GM23338 (cell line): ENCODE measurements around the gene PSIP1. TPM values are rescaled to one million over a fixed set of nuclear protein-coding genes. Genes with fewer than 3 reads are reported as not detected.
A peak's percentile ranks its signal among the peaks of the same experiment; 100 is the strongest.

Experiments used
- ATAC-seq: fragments of 200-7000 bp; cut with Tn5 transposase; 3 replicates; pipeline ENCODE4 v1.9.1; 2020
- DNase-seq: peaks from one replicate; pipeline ENCODE4 v3.0.0-alpha.2; 2015; ENCODE audit warnings: low spot score
- H2AFZ ChIP-seq: fragments of 200-600 bp; sonication (generic); 2 replicates; pipeline ENCODE4 v1.8.0; 2016; ENCODE audit warnings: antibody characterized with exemption, mild to moderate bottlenecking, moderate library complexity
- H3F3A ChIP-seq: fragments of 200-600 bp; sonication (generic); replicated peaks from 2 replicates; pipeline ENCODE4 v1.8.0; 2017; ENCODE audit warnings: antibody characterized with exemption, mixed run types, low read depth
- H3K27ac ChIP-seq: fragments of 200-600 bp; sonication (generic); 2 replicates; pipeline ENCODE4 v1.6.1; 2016; ENCODE audit warnings: low read depth
- H3K27me3 ChIP-seq: fragments of 200-600 bp; sonication (generic); 2 replicates; pipeline ENCODE4 v1.8.0; 2016; ENCODE audit warnings: mild to moderate bottlenecking, mixed run types, moderate library complexity; ENCODE audit not compliant: insufficient read depth
- H3K36me3 ChIP-seq: fragments of 200-600 bp; sonication (generic); 2 replicates; pipeline ENCODE4 v1.8.0; 2016; ENCODE audit warnings: mild to moderate bottlenecking; ENCODE audit not compliant: insufficient read depth
- H3K4me1 ChIP-seq: fragments of 200-600 bp; sonication (generic); 2 replicates; pipeline ENCODE4 v1.8.0; 2016; ENCODE audit warnings: mild to moderate bottlenecking, moderate library complexity; ENCODE audit not compliant: insufficient read depth
- H3K4me2 ChIP-seq: fragments of 200-600 bp; sonication (generic); 2 replicates; pipeline ENCODE4 v1.7.1; 2017; ENCODE audit warnings: mixed run types
- H3K4me3 ChIP-seq: fragments of 200-600 bp; sonication (generic); 2 replicates; pipeline ENCODE4 v1.6.1; 2016; ENCODE audit warnings: mixed run types
- H3K79me2 ChIP-seq: fragments of 200-600 bp; sonication (generic); replicated peaks from 2 replicates; pipeline ENCODE4 v1.8.0; 2017; ENCODE audit warnings: mild to moderate bottlenecking; ENCODE audit not compliant: insufficient read depth
- H3K9me2 ChIP-seq: fragments of 200-600 bp; sonication (generic); 2 replicates; pipeline ENCODE4 v1.8.0; 2017; ENCODE audit not compliant: insufficient read depth
- H4K20me1 ChIP-seq: fragments of 200-600 bp; sonication (generic); replicated peaks from 2 replicates; pipeline ENCODE4 v1.8.0; 2017; ENCODE audit warnings: mild to moderate bottlenecking; ENCODE audit not compliant: insufficient read depth
- H3K27ac Mint-ChIP-seq: 2 replicates; pipeline ENCODE4 v1.8.0; 2020; ENCODE audit warnings: inconsistent platforms, mild to moderate bottlenecking, moderate library complexity, mixed read lengths
- H3K27me3 Mint-ChIP-seq: 3 replicates; pipeline ENCODE4 v1.8.0; 2022; ENCODE audit warnings: low read depth, mild to moderate bottlenecking, moderate library complexity, mixed read lengths, inconsistent platforms; ENCODE audit not compliant: insufficient read depth, poor library complexity
- H3K36me3 Mint-ChIP-seq: 3 replicates; pipeline ENCODE4 v1.8.0; 2021; ENCODE audit warnings: low read depth, mild to moderate bottlenecking, inconsistent platforms, moderate library complexity, mixed read lengths
- H3K4me1 Mint-ChIP-seq: 3 replicates; pipeline ENCODE4 v1.8.0; 2020; ENCODE audit warnings: mild to moderate bottlenecking, inconsistent platforms, mixed read lengths
- H3K4me3 Mint-ChIP-seq: 3 replicates; pipeline ENCODE4 v1.8.0; 2021; ENCODE audit warnings: moderate library complexity, mild to moderate bottlenecking, inconsistent platforms, mixed read lengths
- H3K9me3 Mint-ChIP-seq: 3 replicates; pipeline ENCODE4 v1.8.0; 2020; ENCODE audit warnings: moderate library complexity, mild to moderate bottlenecking, inconsistent platforms, mixed read lengths
- JUNB ChIP-seq: IDR thresholded peaks from one replicate; pipeline ENCODE4 v1.6.1; 2016; ENCODE audit warnings: antibody characterized with exemption; ENCODE audit not compliant: unreplicated experiment
- REST ChIP-seq: IDR thresholded peaks from one replicate; pipeline ENCODE4 v1.6.1; 2018; ENCODE audit warnings: antibody characterized with exemption; ENCODE audit not compliant: unreplicated experiment
- polyA plus RNA-seq: library from polyadenylated mRNA; unstranded; fragments of >200 nt; fragmentation: Nextera tagmentation; extraction: Ambion mirVana; gene quantifications from 2 replicates; pipeline ENCODE4 v1.2.1, GENCODE V29; 2016
- total RNA-seq: library from RNA; depleted of rRNA; stranded (reverse); fragments of >200 nt; shearing (Covaris generic); gene quantifications from 2 replicates; pipeline ENCODE4 v1.2.3, GENCODE V29; 2014

PSIP1 gene
- total and polyA plus RNA-seq, 2 experiments from 2014 or later: 332 to 989 TPM

DNA sequence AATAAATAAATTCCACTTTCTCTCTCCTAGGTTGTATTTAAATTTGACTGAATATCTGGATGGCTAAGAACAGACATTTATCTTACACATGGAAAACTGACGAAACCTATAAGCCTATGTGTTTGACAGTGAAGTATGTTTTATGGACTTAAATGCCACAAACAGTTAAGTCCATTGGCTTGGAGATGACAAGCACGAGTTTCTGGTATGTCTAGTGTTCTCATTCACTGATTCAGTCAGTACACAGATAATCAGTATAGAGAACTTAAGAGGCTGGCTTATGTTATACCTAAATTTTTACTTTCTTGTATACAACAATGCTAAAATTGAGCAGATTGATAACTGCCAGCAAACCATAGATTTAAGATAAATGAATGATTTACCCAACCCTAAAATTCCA, 49.2 kb downstream of the PSIP1 start:
- no peak overlapping the region for H3K4me2 ChIP-seq
- peaks cover 54% of the 10 kb centered on the region; the same call in 1 of the 2 replicates for H3K36me3 ChIP-seq
- no peak overlapping the region for H3K4me3 ChIP-seq
- H3K9me2 ChIP-seq: no peaks in the 10 kb centered on the region
- Mint-ChIP-seq H3K27me3 (peaks cover 8% of the 10 kb centered on the region), H3K9me3 (no peaks in the 10 kb centered on the region), H3K27ac (no peak overlapping the region), H3K4me3 (no peak overlapping the region), H3K36me3 (peaks cover 74% of the 10 kb centered on the region; the same call in 2 of the 3 replicates), H3K4me1 (no peaks in the 10 kb centered on the region)
- no peak overlapping the region for H2AFZ ChIP-seq
- DNase-seq: no peak
- H3K27me3 ChIP-seq: no peaks in the 10 kb centered on the region
- H3F3A ChIP-seq: peaks cover 37% of the 10 kb centered on the region
- H3K79me2 ChIP-seq: no peaks in the 10 kb centered on the region
- no peaks in the 10 kb centered on the region for H4K20me1 ChIP-seq
- no peak for ATAC-seq
- H3K4me1 ChIP-seq: no peaks in the 10 kb centered on the region
- H3K27ac ChIP-seq: peak overlapping the region; percentile 15; the same call in 1 of the 2 replicates
- TF ChIP-seq JUNB: no peak

- no peak overlapping the region for H3K4me2 ChIP-seq
- H3K36me3 ChIP-seq: peaks cover 50% of the 10 kb centered on the region; the same call in 1 of the 2 replicates
- ATAC-seq: peak; percentile 55
These were observed 49.7 kb downstream of the PSIP1 start for GRCh38 chr9:15461056-15461455.

More at GRCh38 chr9:15461056-15461455, 49.7 kb downstream of the PSIP1 start:
- H3K27me3 ChIP-seq: no peaks in the 10 kb centered on the region
- H4K20me1 ChIP-seq: no peaks in the 10 kb centered on the region
- H3K4me3 ChIP-seq: no peak overlapping the region
- peaks cover 74% of the 10 kb centered on the region; the same call in 2 of the 3 replicates for H3K36me3 Mint-ChIP-seq
- no peaks in the 10 kb centered on the region for H3K4me1 Mint-ChIP-seq
- no peak for TF ChIP-seq REST
- peak overlapping the region; percentile 15; the same call in 1 of the 2 replicates for H3K27ac ChIP-seq
- no peaks in the 10 kb centered on the region for H3K4me1 ChIP-seq
- H3K79me2 ChIP-seq: no peaks in the 10 kb centered on the region
- H3K9me3 Mint-ChIP-seq: no peaks in the 10 kb centered on the region
- peaks cover 33% of the 10 kb centered on the region for H3F3A ChIP-seq
- DNase-seq: no peak
- H2AFZ ChIP-seq: no peak overlapping the region
- no peak overlapping the region for H3K4me3 Mint-ChIP-seq
- peaks cover 8% of the 10 kb centered on the region for H3K27me3 Mint-ChIP-seq
- no peak overlapping the region for H3K27ac Mint-ChIP-seq
- H3K9me2 ChIP-seq: no peaks in the 10 kb centered on the region
